Activated CD8-positive, alpha-beta memory T cell treated with anti-CD3 and anti-CD28 coated beads, Interleukin-2, amount 10 ng/mL, durations not matched to agents 7 days and 5 days (primary cell): ENCODE results near the gene SPIRE1. TPM values are rescaled to one million over a fixed set of nuclear protein-coding genes. Genes with fewer than 3 reads are reported as not detected.

Source experiments
- ATAC-seq: fragments of 150-1000 bp; cut with Tn5 transposase; one replicate; pipeline ENCODE4 v1.10.0; 2021; ENCODE audit warnings: moderate library complexity
- CTCF ChIA-PET: fragments of 350-600 bp; sonication (Branson Sonifier 250); formaldehyde crosslinking; loops from one replicate; lab custom pipeline; 2021; ENCODE audit warnings: antibody characterized with exemption; lab: Charles Lee
- DNase-seq: peaks from one replicate; pipeline ENCODE4 v3.0.0-alpha.2; 2020
- H3K27ac Mint-ChIP-seq: one replicate; pipeline ENCODE4 v1.8.0; 2021; ENCODE audit warnings: mild to moderate bottlenecking, mixed read lengths
- H3K27me3 Mint-ChIP-seq: one replicate; pipeline ENCODE4 v1.8.0; 2021; ENCODE audit warnings: mixed read lengths
- H3K36me3 Mint-ChIP-seq: one replicate; pipeline ENCODE4 v1.8.0; 2021; ENCODE audit warnings: mild to moderate bottlenecking, mixed read lengths
- H3K4me1 Mint-ChIP-seq: one replicate; pipeline ENCODE4 v1.8.0; 2021; ENCODE audit warnings: mixed read lengths
- H3K4me3 Mint-ChIP-seq: one replicate; pipeline ENCODE4 v1.8.0; 2021; ENCODE audit warnings: mild to moderate bottlenecking, moderate library complexity, mixed read lengths
- H3K9me3 Mint-ChIP-seq: one replicate; pipeline ENCODE4 v1.8.0; 2022; ENCODE audit warnings: low read depth, mixed read lengths
- total RNA-seq, 2 experiments: library from RNA; stranded (reverse); gene quantifications; one replicate each; pipeline ENCODE4 v1.2.3, GENCODE V29; 2021

SPIRE1 gene
- total RNA-seq, 2 experiments from 2014 or later: 3.4 to 9.6 TPM

DNA sequence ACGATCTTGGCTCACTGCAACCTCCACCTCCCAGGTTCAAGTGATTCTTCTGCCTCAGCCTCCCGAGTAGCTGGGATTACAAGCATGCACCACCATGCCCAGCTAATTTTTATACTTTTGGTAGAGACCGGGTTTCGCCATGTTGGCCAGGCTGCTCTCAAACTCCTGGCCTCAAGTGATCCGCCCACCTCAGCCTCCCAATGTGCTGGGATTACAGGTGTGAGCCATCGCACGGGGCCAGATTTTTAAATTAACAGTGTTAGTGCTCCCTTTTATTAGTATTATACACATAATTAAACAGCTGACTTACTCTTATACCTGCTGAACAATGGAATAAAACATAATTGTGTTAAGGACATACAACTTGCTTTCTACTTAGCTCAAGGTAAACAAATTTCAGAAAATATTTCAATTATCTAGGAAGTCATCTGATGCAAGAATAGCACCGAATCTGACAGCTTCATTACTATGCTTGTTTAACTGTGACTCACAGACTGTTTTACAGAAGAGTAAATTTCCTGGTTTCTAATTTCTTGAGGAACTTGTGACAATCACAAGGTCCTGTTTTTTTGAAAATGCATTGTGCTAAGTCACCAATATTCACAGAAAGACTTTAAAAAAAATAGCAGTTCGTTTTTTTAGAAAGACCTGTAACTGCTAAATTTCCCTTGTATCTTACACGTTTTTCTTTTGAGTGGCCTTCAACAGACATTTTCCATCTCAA, 51.2 kb downstream of the SPIRE1 start:
- Mint-ChIP-seq H3K27ac (no peak overlapping the region), H3K4me1 (peaks cover 12% of the 10 kb centered on the region), H3K4me3 (no peak overlapping the region), H3K9me3 (no peaks in the 10 kb centered on the region), H3K36me3 (no peaks in the 10 kb centered on the region), H3K27me3 (peaks cover 4% of the 10 kb centered on the region)
- DNase-seq (no peak), ATAC-seq (no peak)
- CTCF ChIA-PET: interaction anchor here (0.6 kb wide), 1 partner anchor 40 kb away, joined by 3 read pairs; no protein-coding TSS in a partner anchor

DNA sequence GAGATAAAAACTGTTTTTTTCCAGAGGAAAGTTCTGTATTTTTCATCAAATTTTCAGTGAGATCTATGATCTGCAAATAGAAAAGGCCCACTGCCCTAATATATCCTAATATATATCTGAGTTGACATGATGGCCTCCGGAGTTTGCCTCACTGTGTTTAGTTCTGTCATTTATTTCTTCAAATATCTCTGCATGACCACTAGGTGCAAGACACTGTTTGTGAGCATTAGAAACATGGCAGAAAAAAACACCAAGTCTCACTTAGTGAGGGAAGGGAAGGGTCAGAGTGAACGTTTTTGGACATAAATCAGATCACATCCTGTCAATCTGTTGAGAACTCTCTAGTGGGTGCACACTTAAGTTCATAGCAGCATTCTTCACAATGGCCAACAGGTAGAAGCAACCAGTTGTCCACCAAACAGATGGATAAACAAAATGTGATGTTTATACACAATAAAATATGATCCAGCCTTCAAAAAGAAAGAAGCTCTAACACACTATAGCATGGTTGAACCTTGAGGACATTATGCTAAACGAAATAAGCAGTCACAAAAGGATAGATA, 53.4 kb downstream of the SPIRE1 start:
- no peak for DNase-seq
- Mint-ChIP-seq H3K9me3 (no peaks in the 10 kb centered on the region), H3K4me1 (peaks cover 20% of the 10 kb centered on the region), H3K27me3 (peaks cover 4% of the 10 kb centered on the region), H3K27ac (no peak overlapping the region), H3K4me3 (no peak overlapping the region), H3K36me3 (no peaks in the 10 kb centered on the region)
- CTCF ChIA-PET: interaction anchor here (0.7 kb wide), 1 partner anchor 17 kb away, joined by 3 read pairs; no protein-coding TSS in a partner anchor
- ATAC-seq: no peak

DNA sequence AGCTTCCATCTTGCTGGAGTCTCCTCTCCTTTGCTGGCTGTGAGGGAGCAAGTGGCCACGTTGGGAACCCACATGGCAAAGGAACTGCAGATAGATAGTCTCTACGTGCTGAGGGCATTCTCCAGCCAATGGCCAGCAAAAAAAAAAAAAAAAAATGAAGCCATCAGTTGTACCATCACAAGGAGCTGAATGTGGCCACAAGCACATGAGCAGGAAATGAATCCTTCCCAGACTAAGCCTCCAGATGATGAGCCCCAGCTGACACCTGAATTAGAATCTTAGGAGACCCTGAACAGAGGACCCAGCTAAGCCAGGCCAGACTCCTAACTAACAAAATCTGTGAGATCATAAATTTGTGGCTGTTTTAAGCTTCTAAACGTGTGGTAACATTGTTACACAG, 57.9 kb downstream of the SPIRE1 start:
- CTCF ChIA-PET: interaction anchor here (1.3 kb wide), 1 partner anchor 49 kb away, joined by 4 read pairs; no protein-coding TSS in a partner anchor
- peaks cover 35% of the 10 kb centered on the region for H3K4me1 Mint-ChIP-seq

DNA sequence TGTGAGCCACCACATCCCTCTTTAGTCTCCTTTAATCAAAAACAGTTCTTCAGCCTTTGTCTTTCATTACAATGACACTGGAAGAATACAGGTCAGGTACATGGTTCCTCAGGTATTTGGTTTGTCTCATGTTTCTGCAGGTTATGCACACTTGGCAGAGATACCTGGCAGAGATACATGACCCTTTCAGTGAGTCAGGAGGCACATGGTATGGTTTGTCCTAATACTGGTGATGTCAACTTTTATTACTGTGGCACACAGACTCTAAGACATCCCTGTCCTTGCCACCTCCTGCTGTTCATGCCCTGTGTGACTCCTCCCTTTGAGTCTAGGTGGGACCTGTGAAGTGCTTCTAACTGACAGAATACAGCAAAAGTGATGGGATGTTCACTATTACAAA, 58.4 kb downstream of the SPIRE1 start:
- Mint-ChIP-seq H3K4me3 (no peak overlapping the region), H3K4me1 (peaks cover 35% of the 10 kb centered on the region), H3K27ac (no peak overlapping the region), H3K9me3 (no peaks in the 10 kb centered on the region), H3K27me3 (no peaks in the 10 kb centered on the region), H3K36me3 (no peaks in the 10 kb centered on the region)
- DNase-seq (no peak), ATAC-seq (no peak)
- CTCF ChIA-PET: interaction anchor here (0.9 kb wide), 1 partner anchor 16 kb away, joined by 3 read pairs; no protein-coding TSS in a partner anchor

More for the DNA sequence above, 57.9 kb downstream of the SPIRE1 start:
- no peaks in the 10 kb centered on the region for H3K9me3 Mint-ChIP-seq
- DNase-seq (no peak), ATAC-seq (no peak)
- no peaks in the 10 kb centered on the region for H3K36me3 Mint-ChIP-seq
- no peak overlapping the region for H3K4me3 Mint-ChIP-seq
- H3K27me3 Mint-ChIP-seq: no peaks in the 10 kb centered on the region
- H3K27ac Mint-ChIP-seq: no peak overlapping the region

DNA sequence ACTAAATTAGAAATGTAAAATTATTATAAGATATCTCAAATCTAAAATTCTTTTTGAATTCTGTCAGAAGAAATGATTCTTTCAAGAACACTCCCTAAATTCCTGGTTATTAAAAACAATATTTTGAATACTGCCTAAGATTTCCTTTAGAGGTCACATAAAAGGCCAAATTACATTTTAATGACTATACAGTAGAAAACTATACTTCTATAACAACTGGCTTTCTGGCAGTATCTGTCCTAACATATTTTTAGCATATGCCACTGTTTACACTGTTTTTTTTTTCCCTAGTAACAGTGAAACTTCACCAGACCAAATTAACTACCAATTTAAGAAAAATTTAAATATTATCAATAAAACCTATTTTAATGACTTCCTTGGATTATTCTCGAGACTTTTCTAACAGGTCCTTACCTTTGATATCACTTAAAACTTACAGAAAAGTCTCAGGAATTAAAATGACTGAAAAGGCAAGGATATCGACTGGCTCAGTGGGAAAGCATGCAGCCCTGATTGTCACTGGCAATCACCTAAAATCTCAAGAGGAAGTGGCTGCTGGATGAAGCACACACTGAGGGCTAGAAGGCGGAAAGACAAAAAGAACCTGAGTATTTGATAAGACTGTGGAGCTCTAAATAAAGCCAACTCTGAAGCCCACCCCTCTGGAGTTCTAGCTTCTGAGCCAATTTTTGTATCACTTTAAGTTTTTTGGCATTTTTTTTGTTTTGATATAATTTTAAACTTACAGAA, 59.6 kb downstream of the SPIRE1 start:
- H3K36me3 Mint-ChIP-seq: no peaks in the 10 kb centered on the region
- H3K4me1 Mint-ChIP-seq: peaks cover 35% of the 10 kb centered on the region
- DNase-seq: no peak
- CTCF ChIA-PET: interaction anchor here (0.9 kb wide), 1 partner anchor 17 kb away, joined by 3 read pairs; no protein-coding TSS in a partner anchor
- no peak overlapping the region for H3K27ac Mint-ChIP-seq
- H3K9me3 Mint-ChIP-seq: no peaks in the 10 kb centered on the region
- no peak for ATAC-seq
- H3K4me3 Mint-ChIP-seq: no peak overlapping the region
- H3K27me3 Mint-ChIP-seq: no peaks in the 10 kb centered on the region

DNA sequence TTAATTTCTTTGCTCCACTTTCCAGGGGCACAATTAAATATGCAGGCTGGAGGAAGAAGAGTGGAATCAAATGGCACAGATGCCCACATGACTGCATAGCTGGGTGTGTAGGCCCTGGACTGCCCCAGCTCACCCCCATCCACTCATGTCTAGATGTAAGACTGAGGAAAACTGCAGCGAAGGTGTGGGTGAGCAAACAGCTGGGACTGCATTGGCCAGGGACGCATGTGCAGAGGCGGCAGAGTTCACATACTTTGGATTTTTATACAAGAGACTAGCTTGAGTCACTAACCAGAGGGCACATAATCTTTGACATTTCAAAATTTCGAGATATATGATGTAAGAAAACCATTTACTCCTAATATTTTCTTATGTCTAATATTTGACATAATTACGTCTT, 60.1 kb downstream of the SPIRE1 start:
- no peaks in the 10 kb centered on the region for H3K36me3 Mint-ChIP-seq
- H3K4me1 Mint-ChIP-seq: peaks cover 35% of the 10 kb centered on the region
- H3K27ac Mint-ChIP-seq: no peak overlapping the region
- CTCF ChIA-PET: no interaction called here
- ATAC-seq: no peak
- no peak for DNase-seq
- no peak overlapping the region for H3K4me3 Mint-ChIP-seq
- no peaks in the 10 kb centered on the region for H3K9me3 Mint-ChIP-seq
- no peaks in the 10 kb centered on the region for H3K27me3 Mint-ChIP-seq

DNA sequence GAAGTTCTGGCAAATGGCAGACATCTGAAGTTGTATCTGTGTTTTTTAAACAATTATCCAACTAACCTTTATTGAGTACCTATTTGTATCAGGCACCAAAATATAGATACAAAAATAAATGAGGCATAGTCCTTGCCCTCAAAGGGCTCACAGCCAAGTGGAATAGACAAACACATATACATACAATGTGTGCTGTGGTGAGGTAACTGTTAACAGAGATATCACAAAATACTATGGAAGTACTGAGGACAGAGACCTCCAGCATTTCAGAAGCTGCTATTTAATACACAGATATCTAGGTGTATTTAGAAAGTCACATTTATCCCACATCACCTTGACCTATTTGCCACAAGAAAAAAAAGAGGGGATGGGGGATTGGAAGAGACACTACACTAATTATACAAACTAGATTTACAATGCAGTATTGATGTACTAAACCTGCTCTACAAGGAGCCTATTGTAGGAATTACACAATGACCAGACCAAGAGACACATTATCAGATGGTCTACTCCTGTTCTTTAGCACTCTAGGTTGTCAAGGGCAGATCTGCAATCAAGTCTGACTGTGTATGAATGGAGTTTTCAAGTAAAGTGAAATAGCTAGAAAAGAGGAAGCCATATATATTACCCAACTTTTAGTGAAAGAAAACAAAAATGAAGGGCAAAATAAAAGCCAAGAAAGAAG, 62.2 kb downstream of the SPIRE1 start:
- Mint-ChIP-seq H3K36me3 (no peaks in the 10 kb centered on the region), H3K27ac (no peak overlapping the region), H3K4me1 (peaks cover 23% of the 10 kb centered on the region), H3K27me3 (no peaks in the 10 kb centered on the region), H3K9me3 (no peaks in the 10 kb centered on the region), H3K4me3 (no peak overlapping the region)
- CTCF ChIA-PET: no interaction called here
- DNase-seq (no peak), ATAC-seq (no peak)

DNA sequence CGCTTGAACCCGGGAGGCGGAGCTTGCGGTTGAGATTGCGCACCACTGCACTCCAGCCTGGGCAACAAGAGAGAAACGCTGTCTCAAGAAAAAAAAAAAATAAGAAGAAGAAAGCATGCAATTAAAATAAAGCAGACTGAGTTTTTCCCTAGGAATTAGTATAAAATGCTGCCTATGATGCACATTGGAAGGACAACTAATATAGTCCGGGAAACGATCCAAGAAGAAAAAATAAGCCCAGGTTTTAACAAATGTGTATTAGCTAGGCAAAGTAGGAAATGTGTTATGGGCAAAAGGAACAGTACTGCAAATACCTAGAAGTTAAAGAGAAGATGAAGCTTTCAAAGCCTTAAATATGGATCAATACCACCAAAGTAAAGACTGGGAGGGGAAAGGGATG, 64.0 kb downstream of the SPIRE1 start:
- no peaks in the 10 kb centered on the region for H3K36me3 Mint-ChIP-seq
- no peak overlapping the region for H3K27ac Mint-ChIP-seq
- no peak for ATAC-seq
- DNase-seq: no peak
- no peak overlapping the region for H3K4me3 Mint-ChIP-seq
- H3K9me3 Mint-ChIP-seq: no peaks in the 10 kb centered on the region
- H3K4me1 Mint-ChIP-seq: peaks cover 16% of the 10 kb centered on the region
- CTCF ChIA-PET: interaction anchor here (0.5 kb wide), 1 partner anchor 26 kb away, joined by 3 read pairs; no protein-coding TSS in a partner anchor
- no peaks in the 10 kb centered on the region for H3K27me3 Mint-ChIP-seq

DNA sequence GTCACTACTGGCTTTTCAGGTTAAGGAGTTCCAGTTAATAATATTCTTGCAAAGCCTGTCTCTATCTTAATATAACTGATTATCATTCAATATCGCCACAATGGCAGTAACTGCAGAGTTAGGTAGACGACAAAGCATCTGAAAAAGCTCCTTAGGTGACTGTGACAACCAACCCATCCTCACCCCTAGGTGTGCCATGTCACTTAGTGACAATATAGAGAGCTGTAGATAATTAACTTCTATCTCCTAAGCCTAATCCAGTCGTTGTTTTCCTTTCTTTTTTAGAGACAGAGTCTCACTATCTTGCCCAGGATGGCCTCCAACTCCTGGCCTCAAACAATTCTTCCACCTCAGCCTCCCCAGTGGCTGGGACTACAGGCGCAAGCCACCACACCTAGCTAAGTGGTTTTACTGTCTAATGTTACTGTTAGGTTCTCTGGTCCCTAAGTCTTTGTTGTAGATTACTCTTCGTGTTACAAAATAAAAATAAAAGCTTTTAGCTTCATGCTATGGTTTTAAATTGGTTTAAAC, 65.2 kb downstream of the SPIRE1 start:
- no peak overlapping the region for H3K4me3 Mint-ChIP-seq
- H3K36me3 Mint-ChIP-seq: no peaks in the 10 kb centered on the region
- CTCF ChIA-PET: no interaction called here
- DNase-seq (no peak), ATAC-seq (no peak)
- no peaks in the 10 kb centered on the region for H3K9me3 Mint-ChIP-seq
- H3K4me1 Mint-ChIP-seq: peaks cover 12% of the 10 kb centered on the region
- no peaks in the 10 kb centered on the region for H3K27me3 Mint-ChIP-seq
- H3K27ac Mint-ChIP-seq: no peak overlapping the region

DNA sequence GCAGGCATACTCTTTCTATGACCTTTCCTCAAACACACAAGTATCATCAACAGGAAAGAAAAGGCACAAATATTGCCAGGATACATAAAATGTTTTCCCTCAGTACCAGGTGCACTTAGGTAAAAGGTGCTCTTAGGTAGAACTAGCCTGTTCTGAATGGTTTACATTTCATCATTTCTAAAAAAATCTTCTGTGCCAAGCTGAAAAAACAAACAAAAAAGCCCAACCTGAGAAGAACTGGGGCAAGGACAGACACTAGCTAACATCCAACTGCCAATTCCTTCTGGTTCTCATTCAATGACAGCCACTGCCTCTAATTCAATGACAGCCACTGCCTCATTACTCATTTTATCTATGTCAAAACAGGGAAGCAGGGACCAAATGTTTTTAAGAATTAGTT, 68.5 kb downstream of the SPIRE1 start:
- H3K4me3 Mint-ChIP-seq: no peak overlapping the region
- no peaks in the 10 kb centered on the region for H3K36me3 Mint-ChIP-seq
- H3K27me3 Mint-ChIP-seq: no peaks in the 10 kb centered on the region
- CTCF ChIA-PET: no interaction called here
- ATAC-seq (no peak), DNase-seq (no peak)
- no peaks in the 10 kb centered on the region for H3K9me3 Mint-ChIP-seq
- no peaks in the 10 kb centered on the region for H3K4me1 Mint-ChIP-seq
- no peak overlapping the region for H3K27ac Mint-ChIP-seq

DNA sequence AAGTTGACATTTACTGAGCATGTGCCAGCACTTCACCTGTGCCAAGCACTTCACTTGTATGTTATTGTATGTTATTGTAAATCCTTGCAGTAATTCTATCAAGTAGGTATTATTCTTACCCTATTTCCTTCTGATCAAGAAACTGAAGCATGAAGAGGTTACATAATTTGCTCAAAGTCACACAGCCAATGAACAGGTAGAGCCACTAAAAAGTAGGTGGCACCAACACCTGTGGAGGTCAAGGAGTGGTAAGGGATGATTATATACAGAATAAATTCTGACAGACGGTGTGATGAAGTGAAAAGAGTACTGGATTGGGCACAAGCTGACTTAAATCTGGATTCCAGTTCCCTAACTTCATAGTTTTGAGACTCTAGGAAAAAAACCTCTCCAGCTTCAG, 71.0 kb downstream of the SPIRE1 start:
- no peak overlapping the region for H3K27ac Mint-ChIP-seq
- DNase-seq (no peak), ATAC-seq (no peak)
- no peaks in the 10 kb centered on the region for H3K27me3 Mint-ChIP-seq
- H3K36me3 Mint-ChIP-seq: no peaks in the 10 kb centered on the region
- no peak overlapping the region for H3K4me3 Mint-ChIP-seq
- no peaks in the 10 kb centered on the region for H3K9me3 Mint-ChIP-seq
- H3K4me1 Mint-ChIP-seq: peaks cover under 1% of the 10 kb centered on the region
- CTCF ChIA-PET: interaction anchor here (1.3 kb wide), 1 partner anchor 18 kb away, joined by 3 read pairs; no protein-coding TSS in a partner anchor

DNA sequence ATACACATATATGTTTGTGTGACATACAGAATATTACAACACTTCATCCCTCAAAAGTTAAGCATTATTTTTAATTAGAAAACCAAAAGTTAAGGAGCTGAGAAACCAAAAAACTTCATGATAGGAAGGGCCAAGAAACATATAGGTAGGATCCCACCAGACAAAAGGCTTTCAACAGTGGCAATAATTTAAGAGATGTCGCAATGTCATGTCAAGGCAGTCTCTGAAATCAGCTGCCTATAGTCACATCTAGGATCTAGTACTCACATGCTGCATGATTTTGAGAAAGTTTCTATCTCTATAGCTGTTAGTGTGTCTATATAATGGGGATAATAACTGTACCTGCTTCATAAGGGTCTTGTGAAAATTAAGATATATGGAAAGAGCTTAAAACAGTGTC, 72.7 kb downstream of the SPIRE1 start:
- Mint-ChIP-seq H3K9me3 (no peaks in the 10 kb centered on the region), H3K36me3 (no peaks in the 10 kb centered on the region), H3K4me1 (peaks cover 2% of the 10 kb centered on the region)

More for the DNA sequence above, 72.7 kb downstream of the SPIRE1 start:
- Mint-ChIP-seq H3K4me3 (no peak overlapping the region), H3K27ac (no peak overlapping the region), H3K27me3 (no peaks in the 10 kb centered on the region)
- no peak for DNase-seq
- ATAC-seq: no peak
- CTCF ChIA-PET: no interaction called here
